RWPE2 (cell line): ENCODE data around the gene E2F3.

Source experiments
- ATAC-seq: fragments of 200-7000 bp; cut with Tn5 transposase; 3 replicates; pipeline ENCODE4 v1.9.1; 2021; ENCODE audit warnings: low read depth
- DNase-seq: peaks from one replicate; pipeline ENCODE4 v3.0.0-alpha.2; 2020; ENCODE audit warnings: low spot score
- H3K27ac ChIP-seq: fragments of 450-650 bp; 2 replicates; pipeline ENCODE4 v1.5.1; 2017; ENCODE audit warnings: mild to moderate bottlenecking; ENCODE audit not compliant: poor library complexity, severe bottlenecking
- H3K27me3 ChIP-seq: fragments of 250-450 bp; sonication (Bioruptor Pico); 2 replicates; pipeline ENCODE4 v1.5.1; 2021; ENCODE audit warnings: mild to moderate bottlenecking, moderate library complexity; ENCODE audit not compliant: insufficient read depth, poor library complexity, severe bottlenecking
- H3K36me3 ChIP-seq: fragments of 250-450 bp; sonication (Bioruptor Pico); 2 replicates; pipeline ENCODE4 v1.5.1; 2020; ENCODE audit warnings: low read depth, mild to moderate bottlenecking, moderate library complexity
- H3K4me1 ChIP-seq: fragments of 250-450 bp; sonication (Bioruptor Pico); 2 replicates; pipeline ENCODE4 v1.5.1; 2021; ENCODE audit warnings: mild to moderate bottlenecking, moderate library complexity; ENCODE audit not compliant: insufficient read depth, poor library complexity, severe bottlenecking
- H3K4me3 ChIP-seq: fragments of 250-450 bp; sonication (Bioruptor Pico); 2 replicates; pipeline ENCODE4 v1.5.1; 2021; ENCODE audit warnings: mild to moderate bottlenecking, moderate library complexity; ENCODE audit not compliant: severe bottlenecking
- H3K9me3 ChIP-seq: fragments of 250-450 bp; sonication (Bioruptor Pico); 2 replicates; pipeline ENCODE4 v1.5.1; 2021; ENCODE audit warnings: mild to moderate bottlenecking, moderate library complexity; ENCODE audit not compliant: severe bottlenecking
- CTCF ChIP-seq: fragments of 450-650 bp; IDR thresholded peaks from one replicate; pipeline ENCODE4 v1.5.1; 2017; ENCODE audit warnings: mild to moderate bottlenecking, moderate library complexity; ENCODE audit not compliant: poor library complexity, severe bottlenecking

Gene E2F3

DNA sequence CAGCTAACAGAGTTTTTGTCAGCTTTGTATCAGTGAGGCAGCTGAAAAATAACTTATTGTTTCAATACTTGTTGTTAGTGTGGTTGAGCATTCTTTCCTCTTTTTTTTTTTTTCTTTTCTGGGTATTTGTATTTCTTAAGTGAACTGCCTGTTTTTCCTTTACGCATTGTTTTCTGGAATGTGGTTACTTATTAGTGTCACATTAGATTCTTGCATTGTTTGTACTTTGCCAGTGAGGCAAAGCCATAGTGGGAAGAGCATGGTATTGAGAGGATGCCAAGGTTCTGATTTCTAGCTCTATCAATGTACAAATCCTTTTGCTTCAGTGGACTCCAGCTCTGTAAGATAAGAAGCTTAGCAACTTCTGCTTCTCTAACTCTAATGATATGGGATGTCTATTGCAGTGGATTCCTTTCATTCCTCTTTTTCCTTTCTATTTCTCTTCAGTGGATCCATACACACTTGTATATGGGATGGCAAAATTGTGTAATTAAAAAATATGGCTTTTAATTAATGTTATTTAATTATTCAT is 136.5 kb downstream of the E2F3 start:
- no peak for TF ChIP-seq CTCF
- no peak for ATAC-seq
- H3K36me3 ChIP-seq: peaks cover 18% of the 10 kb centered on the region
- peaks cover 31% of the 10 kb centered on the region for H3K4me1 ChIP-seq
- H3K9me3 ChIP-seq: no peaks in the 10 kb centered on the region
- no peak overlapping the region for H3K27ac ChIP-seq
- no peaks in the 10 kb centered on the region for H3K27me3 ChIP-seq
- no peak for DNase-seq
- no peak overlapping the region for H3K4me3 ChIP-seq

GRCh38 chr6:20538907-20539306 is 137.2 kb downstream of the E2F3 start:
- Histone ChIP-seq H3K36me3 (peaks cover 18% of the 10 kb centered on the region), H3K4me1 (peaks cover 29% of the 10 kb centered on the region), H3K4me3 (no peak overlapping the region), H3K27me3 (no peaks in the 10 kb centered on the region), H3K9me3 (no peaks in the 10 kb centered on the region), H3K27ac (no peak overlapping the region)
- DNase-seq: no peak
- TF ChIP-seq CTCF: no peak
- no peak for ATAC-seq

DNA sequence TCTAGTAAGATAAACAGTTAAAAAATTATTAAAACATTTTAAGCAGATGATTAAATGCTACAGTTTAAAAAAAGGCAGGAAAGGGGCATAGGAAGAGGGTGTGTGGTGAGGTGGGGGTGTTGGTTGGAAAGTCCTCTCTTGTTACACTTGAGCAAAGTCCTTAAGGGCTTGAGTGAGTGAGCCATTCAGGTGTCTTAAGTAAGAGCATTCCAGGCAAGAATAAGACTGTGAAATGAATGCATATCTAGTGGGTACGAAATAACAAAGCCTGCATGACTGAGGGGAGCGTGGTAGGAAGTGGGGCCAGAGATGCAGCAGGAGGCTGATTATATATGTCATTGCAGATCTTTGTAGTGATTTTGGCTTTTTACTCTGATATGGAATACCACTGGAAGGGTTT is 137.7 kb downstream of the E2F3 start:
- Histone ChIP-seq H3K4me1 (peaks cover 27% of the 10 kb centered on the region), H3K4me3 (no peak overlapping the region), H3K27me3 (no peaks in the 10 kb centered on the region), H3K27ac (no peak overlapping the region), H3K36me3 (peaks cover 18% of the 10 kb centered on the region), H3K9me3 (no peaks in the 10 kb centered on the region)
- DNase-seq: no peak
- TF ChIP-seq CTCF: no peak
- no peak for ATAC-seq

DNA sequence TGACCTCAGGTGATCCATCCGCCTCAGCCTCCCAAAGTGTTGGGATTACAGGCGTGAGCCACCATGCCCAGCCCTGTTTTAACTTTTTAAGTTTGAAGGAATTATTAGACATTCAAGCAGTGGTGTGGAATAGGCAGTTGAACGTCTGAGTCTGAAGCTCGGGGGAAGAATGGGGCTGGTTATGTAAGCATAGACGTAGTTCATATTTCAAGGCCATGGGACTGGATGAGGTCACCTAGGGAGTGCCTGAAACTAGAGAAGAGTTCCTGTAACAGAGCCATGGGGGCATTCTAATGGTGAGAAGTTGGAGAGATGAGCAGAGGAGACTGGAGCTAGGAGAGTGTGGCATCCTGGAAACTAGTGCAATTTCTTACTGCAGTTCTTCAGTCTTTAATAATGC is 139.0 kb downstream of the E2F3 start:
- peaks cover 22% of the 10 kb centered on the region for H3K4me1 ChIP-seq
- TF ChIP-seq CTCF: no peak
- DNase-seq (no peak), ATAC-seq (peak; percentile 58)
- no peak overlapping the region for H3K4me3 ChIP-seq
- no peaks in the 10 kb centered on the region for H3K9me3 ChIP-seq
- no peaks in the 10 kb centered on the region for H3K27me3 ChIP-seq
- H3K36me3 ChIP-seq: peaks cover 18% of the 10 kb centered on the region
- no peak overlapping the region for H3K27ac ChIP-seq

DNA sequence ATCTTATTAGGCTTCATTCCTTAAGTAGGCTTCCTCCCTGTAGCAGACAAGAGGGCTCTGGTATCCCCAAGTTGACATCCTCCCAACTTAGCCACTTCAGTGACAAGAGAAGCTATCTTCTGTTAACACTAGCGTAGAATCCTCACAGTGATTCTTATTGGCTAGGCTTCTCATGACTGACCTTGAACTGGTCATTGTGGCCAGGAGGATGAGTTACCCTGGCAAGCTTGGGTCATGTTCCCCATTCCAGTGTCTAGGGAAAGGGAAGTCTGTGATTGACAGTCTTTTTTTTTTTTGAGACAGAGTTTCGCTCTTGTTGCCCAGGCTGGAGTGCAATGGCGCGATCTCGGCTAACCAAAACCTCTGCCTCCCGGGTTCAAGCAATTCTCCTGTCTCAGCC is 139.7 kb downstream of the E2F3 start:
- ATAC-seq (no peak), DNase-seq (no peak)
- TF ChIP-seq CTCF: no peak
- Histone ChIP-seq H3K9me3 (no peaks in the 10 kb centered on the region), H3K27me3 (no peaks in the 10 kb centered on the region), H3K4me1 (peaks cover 22% of the 10 kb centered on the region), H3K36me3 (peaks cover 21% of the 10 kb centered on the region), H3K27ac (no peak overlapping the region), H3K4me3 (no peak overlapping the region)
